22Rv1 (cell line): ENCODE data around the gene TMEM72.

ENCODE experiments used
- ZFX ChIP-seq: fragments of 450-650 bp; IDR thresholded peaks from 2 replicates; pipeline ENCODE4 v1.6.1; 2017; ENCODE audit warnings: antibody characterized with exemption, borderline replicate concordance
- TF ChIP-seq, protein P1 (sequence below): fragments of 450-650 bp; IDR thresholded peaks from 2 replicates; pipeline ENCODE4 v1.5.1; 2017; ENCODE audit warnings: mild to moderate bottlenecking

- TF ChIP-seq, protein P1, sequence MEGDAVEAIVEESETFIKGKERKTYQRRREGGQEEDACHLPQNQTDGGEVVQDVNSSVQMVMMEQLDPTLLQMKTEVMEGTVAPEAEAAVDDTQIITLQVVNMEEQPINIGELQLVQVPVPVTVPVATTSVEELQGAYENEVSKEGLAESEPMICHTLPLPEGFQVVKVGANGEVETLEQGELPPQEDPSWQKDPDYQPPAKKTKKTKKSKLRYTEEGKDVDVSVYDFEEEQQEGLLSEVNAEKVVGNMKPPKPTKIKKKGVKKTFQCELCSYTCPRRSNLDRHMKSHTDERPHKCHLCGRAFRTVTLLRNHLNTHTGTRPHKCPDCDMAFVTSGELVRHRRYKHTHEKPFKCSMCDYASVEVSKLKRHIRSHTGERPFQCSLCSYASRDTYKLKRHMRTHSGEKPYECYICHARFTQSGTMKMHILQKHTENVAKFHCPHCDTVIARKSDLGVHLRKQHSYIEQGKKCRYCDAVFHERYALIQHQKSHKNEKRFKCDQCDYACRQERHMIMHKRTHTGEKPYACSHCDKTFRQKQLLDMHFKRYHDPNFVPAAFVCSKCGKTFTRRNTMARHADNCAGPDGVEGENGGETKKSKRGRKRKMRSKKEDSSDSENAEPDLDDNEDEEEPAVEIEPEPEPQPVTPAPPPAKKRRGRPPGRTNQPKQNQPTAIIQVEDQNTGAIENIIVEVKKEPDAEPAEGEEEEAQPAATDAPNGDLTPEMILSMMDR: no peak
- TF ChIP-seq ZFX: no peak
Observed at GRCh38 chr10:44950326-44951225, 39.4 kb downstream of the TMEM72 start.
